ENCODE measurements around the gene PPP1R12C.

- TF ChIP-seq POLR2A (IDR thresholded peaks at IDR 0.05) = no peak
- TF ChIP-seq CTCF (IDR thresholded peaks at IDR 0.05) = no peak
These were observed 45.5 kb downstream of the PPP1R12C start for GRCh38 chr19:55071913-55072312.
